ENCODE data around the gene TIAL1.
"Not testable (repeated sequence)": the region's sequence is repeated elsewhere in the genome, so short reads cannot be mapped to it uniquely, and the experiment has no call there.

TIAL1 gene

DNA sequence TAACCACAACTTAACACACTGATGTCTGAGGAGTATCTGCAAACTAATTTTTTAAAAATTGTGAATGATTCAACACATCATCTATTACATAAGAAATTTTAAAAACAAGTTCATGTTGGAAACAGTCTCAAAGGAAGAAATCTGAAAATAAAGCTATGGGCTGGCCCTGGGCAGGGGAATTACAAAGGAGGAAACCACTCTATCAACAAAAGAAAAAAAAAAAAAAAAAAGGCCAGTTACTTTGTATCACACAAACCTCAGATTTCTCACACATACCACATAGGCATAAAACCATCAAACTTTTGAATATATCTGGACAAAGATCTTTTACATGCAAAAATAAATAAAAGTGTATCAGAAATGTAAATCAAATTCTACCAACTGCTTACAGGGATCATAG is 20.8 kb downstream of the TIAL1 start:
- DNase-seq (ENCODE audit: extremely low read depth, low read depth) = no peak
- H3K4me3 ChIP-seq (replicated peaks; ENCODE audit: low read depth, low read length) = no peak overlapping the region
- TF ChIP-seq, protein P1, sequence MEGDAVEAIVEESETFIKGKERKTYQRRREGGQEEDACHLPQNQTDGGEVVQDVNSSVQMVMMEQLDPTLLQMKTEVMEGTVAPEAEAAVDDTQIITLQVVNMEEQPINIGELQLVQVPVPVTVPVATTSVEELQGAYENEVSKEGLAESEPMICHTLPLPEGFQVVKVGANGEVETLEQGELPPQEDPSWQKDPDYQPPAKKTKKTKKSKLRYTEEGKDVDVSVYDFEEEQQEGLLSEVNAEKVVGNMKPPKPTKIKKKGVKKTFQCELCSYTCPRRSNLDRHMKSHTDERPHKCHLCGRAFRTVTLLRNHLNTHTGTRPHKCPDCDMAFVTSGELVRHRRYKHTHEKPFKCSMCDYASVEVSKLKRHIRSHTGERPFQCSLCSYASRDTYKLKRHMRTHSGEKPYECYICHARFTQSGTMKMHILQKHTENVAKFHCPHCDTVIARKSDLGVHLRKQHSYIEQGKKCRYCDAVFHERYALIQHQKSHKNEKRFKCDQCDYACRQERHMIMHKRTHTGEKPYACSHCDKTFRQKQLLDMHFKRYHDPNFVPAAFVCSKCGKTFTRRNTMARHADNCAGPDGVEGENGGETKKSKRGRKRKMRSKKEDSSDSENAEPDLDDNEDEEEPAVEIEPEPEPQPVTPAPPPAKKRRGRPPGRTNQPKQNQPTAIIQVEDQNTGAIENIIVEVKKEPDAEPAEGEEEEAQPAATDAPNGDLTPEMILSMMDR (IDR thresholded peaks at IDR 0.05; ENCODE audit: low read depth, low read length, missing control alignments) = no peak

- TF ChIP-seq, protein P1 (IDR thresholded peaks at IDR 0.05; ENCODE audit: low read depth, low read length, missing control alignments) = no peak
- H3K4me3 ChIP-seq (replicated peaks; ENCODE audit: low read depth, low read length) = no peak overlapping the region
- DNase-seq (ENCODE audit: extremely low read depth, low read depth) = no peak
Observed at GRCh38 chr10:119575506-119575905, 21.3 kb downstream of the TIAL1 start.

- TF ChIP-seq, protein P1 (IDR thresholded peaks at IDR 0.05; ENCODE audit: low read depth, low read length, missing control alignments) = no peak
- H3K4me3 ChIP-seq (replicated peaks; ENCODE audit: low read depth, low read length) = no peak overlapping the region
- DNase-seq (ENCODE audit: extremely low read depth, low read depth) = no peak
Observed at GRCh38 chr10:119567978-119568377, 28.8 kb downstream of the TIAL1 start.

DNA sequence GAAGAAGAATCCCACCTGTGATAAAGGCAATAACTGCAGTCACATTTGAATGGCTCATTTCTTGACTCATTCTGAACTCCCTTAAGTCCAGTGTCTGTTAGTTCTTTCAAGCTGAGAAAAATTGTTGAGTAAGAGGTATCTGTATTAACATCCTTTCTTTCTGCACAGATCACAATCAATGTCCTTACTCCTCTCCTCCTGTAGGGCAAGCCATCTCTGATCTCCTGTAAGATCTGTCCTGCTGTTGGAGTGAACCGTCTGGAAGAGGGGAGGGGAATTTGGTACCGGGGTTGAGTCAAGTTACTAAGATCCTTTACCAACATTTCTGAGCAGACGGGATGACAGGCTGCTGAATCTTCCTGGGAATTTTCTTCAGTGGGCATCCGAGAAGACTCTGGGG is 34.7 kb downstream of the TIAL1 start:
- DNase-seq (ENCODE audit: extremely low read depth, low read depth) = no peak
- TF ChIP-seq, protein P1 (IDR thresholded peaks at IDR 0.05; ENCODE audit: low read depth, low read length, missing control alignments) = no peak

DNA sequence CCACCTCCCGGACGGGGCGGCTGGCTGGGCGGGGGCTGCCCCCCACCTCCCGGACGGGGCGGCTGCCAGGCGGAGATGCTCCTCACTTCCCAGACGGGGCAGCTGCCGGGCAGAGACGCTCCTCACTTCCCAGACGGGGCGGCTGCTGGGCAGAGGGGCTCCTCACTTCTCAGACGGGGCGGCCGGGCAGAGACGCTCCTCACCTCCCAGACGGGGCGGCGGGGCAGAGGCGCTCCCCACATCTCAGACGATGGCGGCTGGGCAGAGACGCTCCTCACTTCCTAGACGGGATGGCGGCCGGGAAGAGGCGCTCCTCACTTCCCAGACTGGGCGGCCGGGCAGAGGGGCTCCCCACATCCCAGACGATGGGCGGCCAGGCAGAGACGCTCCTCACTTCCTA is 37.3 kb downstream of the TIAL1 start:
- not testable (repeated sequence) for DNase-seq (ENCODE audit: extremely low read depth, low read depth)

More for the DNA sequence above, 34.7 kb downstream of the TIAL1 start:
- H3K4me3 ChIP-seq (replicated peaks; ENCODE audit: low read depth, low read length) = no peak overlapping the region

GRCh38 chr10:119556081-119556480 is 40.7 kb downstream of the TIAL1 start:
- DNase-seq (ENCODE audit: extremely low read depth, low read depth) = not testable (repeated sequence)

More for the DNA sequence above, 37.3 kb downstream of the TIAL1 start:
- not testable (repeated sequence) for H3K4me3 ChIP-seq (replicated peaks; ENCODE audit: low read depth, low read length)

DNA sequence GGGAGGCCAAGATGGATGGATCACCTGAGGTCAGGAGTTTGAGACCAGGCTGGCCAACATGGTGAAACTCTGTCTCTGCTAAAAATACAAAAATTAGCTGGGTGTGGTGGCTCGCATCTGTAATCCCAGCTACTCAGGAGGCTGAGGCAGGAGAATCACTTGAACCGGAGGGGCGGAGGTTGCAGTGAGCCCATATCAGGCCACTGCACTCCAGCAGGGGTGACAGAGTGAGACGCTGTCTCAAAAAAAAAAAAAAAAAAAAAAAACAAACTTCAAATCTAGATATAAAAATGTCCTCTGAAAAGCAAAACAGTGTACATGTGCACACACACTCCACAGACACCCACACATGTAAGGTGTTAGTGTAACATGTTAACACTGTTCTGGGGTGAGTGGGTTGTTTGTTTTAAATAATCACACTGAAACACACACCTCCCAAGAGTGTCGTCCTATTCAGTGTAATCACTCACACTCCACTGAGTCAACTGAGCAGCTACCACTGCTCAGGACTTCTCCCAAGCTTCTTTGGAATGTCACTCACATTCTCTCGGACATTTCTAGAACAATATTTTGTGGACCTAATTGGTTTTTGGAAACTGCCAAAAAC is 41.5 kb downstream of the TIAL1 start:
- DNase-seq (ENCODE audit: extremely low read depth, low read depth) = no peak
- TF ChIP-seq, protein P1 (IDR thresholded peaks at IDR 0.05; ENCODE audit: low read depth, low read length, missing control alignments) = no peak
- no peak overlapping the region for H3K4me3 ChIP-seq (replicated peaks; ENCODE audit: low read depth, low read length)

More at GRCh38 chr10:119556081-119556480, 40.7 kb downstream of the TIAL1 start:
- H3K4me3 ChIP-seq (replicated peaks; ENCODE audit: low read depth, low read length) = not testable (repeated sequence)

DNA sequence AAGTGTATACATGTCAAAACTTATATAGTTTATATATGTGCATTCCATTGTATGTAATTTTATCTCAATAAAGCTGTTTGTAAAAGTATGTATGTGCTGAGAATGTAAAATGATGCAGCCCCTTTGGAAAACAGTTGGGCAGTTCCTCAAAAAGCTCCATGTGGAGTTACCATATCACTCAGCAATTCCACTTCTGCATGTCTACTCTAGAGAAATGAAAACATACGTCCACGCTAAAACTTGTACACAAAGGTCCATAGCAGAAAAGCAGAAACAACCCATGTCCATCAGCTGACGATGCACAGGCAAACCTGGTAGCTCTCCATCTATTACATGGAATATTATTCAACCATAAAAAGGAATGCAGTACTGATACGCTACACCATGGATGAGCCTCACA is 45.9 kb downstream of the TIAL1 start:
- DNase-seq (ENCODE audit: extremely low read depth, low read depth) = no peak
- TF ChIP-seq, protein P1 (IDR thresholded peaks at IDR 0.05; ENCODE audit: low read depth, low read length, missing control alignments) = no peak

More for the DNA sequence above, 45.9 kb downstream of the TIAL1 start:
- H3K4me3 ChIP-seq (replicated peaks; ENCODE audit: low read depth, low read length) = no peak overlapping the region
